ENCODE results near the gene SUZ12. TPM values are rescaled to one million over a fixed set of nuclear protein-coding genes. Genes with fewer than 3 reads are reported as not detected.
"Not testable (repeated sequence)": the region's sequence is repeated elsewhere in the genome, so short reads cannot be mapped to it uniquely, and the experiment has no call there.

SUZ12 gene
- total and polyA plus RNA-seq, 2 experiments from 2014 or later = 22.3 to 39.8 TPM

GRCh38 chr17:32021615-32021955 is 84.8 kb downstream of the SUZ12 start (continued):
- TF ChIP-seq ZNF462 (CRISPR knock-in tag; IDR thresholded peaks at IDR 0.05) (no peak), NANOG (IDR thresholded peaks at IDR 0.05; ENCODE audit: borderline replicate concordance) (no peak), POLR2AphosphoS5 (IDR thresholded peaks at IDR 0.05; ENCODE audit: low read depth) (no peak), CTCF (conservative IDR thresholded peaks at IDR 0.05; ENCODE audit: low read depth in 2 of 2) (no peak)

GRCh38 chr17:32022554-32022953 is 85.7 kb downstream of the SUZ12 start:
- ATAC-seq = not testable (repeated sequence)
- H3K36me3 Mint-ChIP-seq (ENCODE audit: low read depth) = peaks cover 23% of the 10 kb centered on the region

GRCh38 chr17:32027271-32027670 is 90.5 kb downstream of the SUZ12 start:
- H3K4me3 ChIP-seq; H3K27me3 Mint-ChIP-seq (ENCODE audit: insufficient read depth, low read depth, poor library complexity); H3K4me1 ChIP-seq (ENCODE audit: insufficient read depth); H3F3A ChIP-seq (replicated peaks; ENCODE audit: low read depth); H3K27ac ChIP-seq (ENCODE audit: low read depth); DNase-seq (ENCODE audit: low spot score); H3K4me3 Mint-ChIP-seq; H3K36me3 Mint-ChIP-seq (ENCODE audit: low read depth); H4K20me1 ChIP-seq (replicated peaks; ENCODE audit: insufficient read depth); H3K27me3 ChIP-seq (ENCODE audit: insufficient read depth); H3K4me1 Mint-ChIP-seq; ATAC-seq; H3K9me3 Mint-ChIP-seq; H2AFZ ChIP-seq; H3K9me2 ChIP-seq (ENCODE audit: insufficient read depth); H3K4me2 ChIP-seq; H3K36me3 ChIP-seq (ENCODE audit: insufficient read depth); H3K79me2 ChIP-seq (replicated peaks; ENCODE audit: insufficient read depth): not testable (repeated sequence)
- peak overlapping the region; percentile 11; the same call in 1 of the 2 replicates for H3K27ac Mint-ChIP-seq

More at GRCh38 chr17:32022554-32022953, 85.7 kb downstream of the SUZ12 start:
- H3K36me3 ChIP-seq (ENCODE audit: insufficient read depth); H3K4me2 ChIP-seq; H3K4me1 ChIP-seq (ENCODE audit: insufficient read depth); H2AFZ ChIP-seq; H3K9me3 Mint-ChIP-seq; DNase-seq (ENCODE audit: low spot score); H3K27ac ChIP-seq (ENCODE audit: low read depth); H3K27ac Mint-ChIP-seq; H3K27me3 ChIP-seq (ENCODE audit: insufficient read depth); H3K4me1 Mint-ChIP-seq; H3K4me3 Mint-ChIP-seq; H3K4me3 ChIP-seq; H3K27me3 Mint-ChIP-seq (ENCODE audit: insufficient read depth, low read depth, poor library complexity); H3F3A ChIP-seq (replicated peaks; ENCODE audit: low read depth); H3K9me2 ChIP-seq (ENCODE audit: insufficient read depth): not testable (repeated sequence)
- H4K20me1 ChIP-seq (replicated peaks; ENCODE audit: insufficient read depth) = 0 out of 2 replicates have a peak, but pooled peaks cover 13% of the 10 kb centered on the region
- H3K79me2 ChIP-seq (replicated peaks; ENCODE audit: insufficient read depth) = peaks cover 17% of the 10 kb centered on the region
